Neural cell (in vitro differentiated cells): ENCODE results near the gene ZNF554. TPM values are rescaled to one million over a fixed set of nuclear protein-coding genes. Genes with fewer than 3 reads are reported as not detected.

Source experiments
- H2AFZ ChIP-seq: fragments of 200-600, 300-800 bp; sonication (generic), shearing (Covaris generic); 2 replicates; pipeline ENCODE4 v1.6.0; 2014; ENCODE audit warnings: low read depth, mild to moderate bottlenecking, antibody characterized with exemption, low read length, moderate library complexity
- H3F3A ChIP-seq: fragments of 200-600 bp; shearing (Covaris generic); 2 replicates; pipeline ENCODE4 v1.6.1; 2016; ENCODE audit warnings: mild to moderate bottlenecking, moderate library complexity, mixed read lengths, antibody characterized with exemption, low read length; ENCODE audit not compliant: insufficient read depth, poor library complexity, severe bottlenecking
- H3K27ac ChIP-seq: fragments of 200-600, 300-800 bp; sonication (generic), shearing (Covaris generic); 2 replicates; pipeline ENCODE4 v1.5.1; 2014; ENCODE audit warnings: mild to moderate bottlenecking, low read length, moderate library complexity
- H3K27me3 ChIP-seq: fragments of 300-800, 200-600 bp; sonication (generic), shearing (Covaris generic); 2 replicates; pipeline ENCODE4 v1.6.0; 2014; ENCODE audit warnings: mild to moderate bottlenecking, low read depth, low read length, moderate library complexity; ENCODE audit not compliant: insufficient read depth
- H3K36me3 ChIP-seq: fragments of 300-800, 200-600 bp; sonication (generic), shearing (Covaris generic); 2 replicates; pipeline ENCODE4 v1.5.1; 2014; ENCODE audit warnings: mild to moderate bottlenecking, antibody characterized with exemption, low read length, moderate library complexity; ENCODE audit not compliant: insufficient read depth
- H3K4me2 ChIP-seq: fragments of 300-800, 200-600 bp; sonication (generic), shearing (Covaris generic); 2 replicates; pipeline ENCODE4 v1.6.0; 2014; ENCODE audit warnings: mild to moderate bottlenecking, low read length
- H3K4me3 ChIP-seq: fragments of 300-800, 200-600 bp; sonication (generic), shearing (Covaris generic); 2 replicates; pipeline ENCODE4 v1.5.1; 2014; ENCODE audit warnings: mild to moderate bottlenecking, low read length, moderate library complexity
- H3K79me2 ChIP-seq: fragments of 200-600 bp; shearing (Covaris generic); replicated peaks from 2 replicates; pipeline ENCODE4 v1.6.0; 2014; ENCODE audit warnings: mild to moderate bottlenecking, low read length, moderate library complexity; ENCODE audit not compliant: insufficient read depth
- H3K9ac ChIP-seq: fragments of 300-800, 200-600 bp; sonication (generic), shearing (Covaris generic); 2 replicates; pipeline ENCODE4 v1.6.1; 2016; ENCODE audit warnings: mild to moderate bottlenecking, low read length, mixed read lengths
- H3K9me2 ChIP-seq: fragments of 200-600 bp; shearing (Covaris generic); 2 replicates; pipeline ENCODE4 v1.6.1; 2016; ENCODE audit warnings: mild to moderate bottlenecking, low read length, mixed read lengths; ENCODE audit not compliant: insufficient read depth
- H3K9me3 ChIP-seq: fragments of 200-600, 300-800 bp; sonication (generic), shearing (Covaris generic); 2 replicates; pipeline ENCODE4 v1.6.1; 2016; ENCODE audit warnings: mild to moderate bottlenecking, mixed run types, low read length, moderate library complexity, mixed read lengths
- H4K20me1 ChIP-seq: fragments of 200-600 bp; shearing (Covaris generic); 2 replicates; pipeline ENCODE4 v1.6.1; 2016; ENCODE audit warnings: mild to moderate bottlenecking, mixed run types; ENCODE audit not compliant: insufficient read depth
- EP300 ChIP-seq: fragments of 450-650 bp; conservative IDR thresholded peaks from 2 replicates; pipeline ENCODE4 v1.6.1; 2014; ENCODE audit warnings: antibody characterized with exemption, mild to moderate bottlenecking, moderate library complexity; ENCODE audit not compliant: poor library complexity, severe bottlenecking
- EZH2 ChIP-seq: fragments of 200-600, 300-800 bp; shearing (Covaris generic), sonication (generic); IDR thresholded peaks from 2 replicates; pipeline ENCODE4 v1.6.1; 2014; ENCODE audit warnings: antibody characterized with exemption, low read length, borderline replicate concordance, mild to moderate bottlenecking; ENCODE audit not compliant: insufficient read depth, poor library complexity, severe bottlenecking
- MXI1 ChIP-seq: fragments of 450-650 bp; conservative IDR thresholded peaks from 2 replicates; pipeline ENCODE4 v1.6.1; 2014; ENCODE audit warnings: antibody characterized with exemption, mild to moderate bottlenecking; ENCODE audit not compliant: poor library complexity, severe bottlenecking
- POLR2AphosphoS5 ChIP-seq: IDR thresholded peaks from 2 replicates; pipeline ENCODE4 v1.6.1; 2012
- RAD21 ChIP-seq: fragments of 450-650 bp; conservative IDR thresholded peaks from 2 replicates; pipeline ENCODE4 v1.6.1; 2014; ENCODE audit warnings: antibody characterized with exemption, mild to moderate bottlenecking, moderate library complexity
- SMC3 ChIP-seq: fragments of 450-650 bp; conservative IDR thresholded peaks from 2 replicates; pipeline ENCODE4 v1.6.1; 2014; ENCODE audit warnings: antibody characterized with exemption, mild to moderate bottlenecking, moderate library complexity; ENCODE audit not compliant: poor library complexity
- TAF1 ChIP-seq: IDR thresholded peaks from 2 replicates; pipeline ENCODE4 v1.6.1; 2012; ENCODE audit warnings: low read depth
- polyA plus RNA-seq: library from polyadenylated mRNA; depleted of rRNA; stranded (reverse); fragments of >200 nt; gene quantifications from 2 replicates; pipeline ENCODE4 v1.2.3, GENCODE V29; 2014
- TF ChIP-seq, protein P1 (sequence below): IDR thresholded peaks from 2 replicates; pipeline ENCODE4 v1.6.1; 2012; ENCODE audit warnings: borderline replicate concordance
- TF ChIP-seq, protein P2 (sequence below): fragments of 450-650 bp; IDR thresholded peaks from 2 replicates; pipeline ENCODE4 v1.5.1; 2014; ENCODE audit warnings: antibody characterized with exemption, mild to moderate bottlenecking, moderate library complexity; ENCODE audit not compliant: poor library complexity, severe bottlenecking

ZNF554 gene
- polyA plus RNA-seq, 1 donor from 2014 or later, result 22.5 TPM

DNA sequence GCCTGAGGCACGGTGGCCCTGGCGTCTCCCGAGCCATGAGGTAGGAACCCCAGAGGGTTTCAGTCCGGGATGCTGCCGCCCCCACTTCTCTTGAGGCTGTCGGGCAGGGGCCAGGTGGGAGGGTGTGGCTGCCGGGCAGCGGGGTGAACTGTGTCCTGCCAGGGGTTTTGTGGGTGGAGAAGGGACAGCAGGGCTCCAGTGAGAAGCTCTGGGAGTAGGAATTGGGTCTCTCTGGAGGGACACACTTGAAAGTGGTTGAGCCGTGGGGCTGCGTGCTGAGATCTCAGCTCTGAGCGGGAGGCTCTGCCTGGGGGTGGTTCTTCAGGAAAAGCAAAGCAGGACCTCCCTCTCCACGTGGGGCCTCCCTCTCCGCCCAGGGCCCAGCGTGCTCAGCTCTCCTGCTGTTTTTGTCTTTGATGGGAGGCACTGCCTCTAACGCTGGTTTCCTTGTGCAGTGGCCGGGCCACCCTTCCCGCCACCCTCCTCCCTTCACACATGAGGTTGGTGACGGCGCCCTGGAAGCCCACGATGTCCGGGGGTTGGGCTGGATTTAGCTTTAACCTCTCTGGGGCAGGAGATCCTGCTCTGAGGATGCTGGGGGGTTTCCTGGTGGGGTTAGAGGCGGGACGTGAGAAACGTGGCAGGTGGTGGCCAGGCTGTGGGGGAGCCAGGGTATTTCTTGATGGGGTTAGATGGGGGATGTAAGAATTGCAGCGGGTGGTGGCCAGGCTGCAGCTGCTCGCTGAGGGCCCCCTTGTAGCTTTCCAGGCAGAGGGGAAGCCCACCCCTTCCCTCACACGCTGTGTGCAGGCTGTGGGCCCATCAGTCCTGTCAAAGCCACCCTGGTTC lies 15.3 kb upstream of the ZNF554 start:
- H3K36me3 ChIP-seq, result no peaks in the 10 kb centered on the region

DNA sequence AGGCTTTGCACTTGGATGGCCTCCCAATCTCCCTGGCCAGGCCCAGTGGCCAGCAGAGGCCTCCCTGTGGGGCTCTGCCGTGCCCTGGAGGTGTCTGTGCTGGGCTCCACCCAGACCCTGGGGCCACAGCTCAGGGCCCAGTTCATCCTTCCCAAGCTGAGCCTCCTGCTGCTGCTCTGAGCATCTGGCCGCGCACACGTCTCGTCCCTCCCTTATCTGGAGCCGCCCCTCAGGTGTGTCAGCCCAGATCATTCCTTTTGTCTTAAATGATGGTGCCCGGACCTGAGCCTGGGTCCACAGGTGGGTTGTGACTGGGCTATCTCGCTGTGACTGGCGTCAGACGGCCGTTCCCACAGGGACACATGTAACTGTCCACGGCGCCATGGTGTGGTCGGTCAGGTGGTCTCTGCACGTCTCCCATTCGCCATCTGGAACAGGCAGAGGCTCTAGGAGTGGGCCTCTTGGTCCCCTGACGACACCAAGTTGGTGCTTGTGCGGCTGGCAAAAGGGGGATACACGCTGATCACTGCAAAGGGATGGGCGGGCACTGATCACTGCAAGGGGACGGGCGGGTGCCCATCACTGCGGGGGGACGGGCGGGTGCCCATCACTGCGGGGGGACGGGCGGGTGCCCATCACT lies 14.3 kb upstream of the ZNF554 start:
- Histone ChIP-seq H3K27me3 (no peaks in the 10 kb centered on the region), H3K36me3 (no peaks in the 10 kb centered on the region), H3K79me2 (no peaks in the 10 kb centered on the region), H3K9me3 (no peaks in the 10 kb centered on the region), H3K4me2 (no peak overlapping the region), H4K20me1 (no peaks in the 10 kb centered on the region), H3F3A (no peaks in the 10 kb centered on the region), H3K9ac (no peak overlapping the region), H3K9me2 (no peaks in the 10 kb centered on the region), H2AFZ (no peak overlapping the region), H3K4me3 (no peak overlapping the region), H3K27ac (no peak overlapping the region)
- no peak for TF ChIP-seq MXI1
- no peak for TF ChIP-seq RAD21
- no peak for TF ChIP-seq EP300
- TF ChIP-seq EZH2, result no peak
- TF ChIP-seq SMC3, result no peak
- TF ChIP-seq TAF1, result no peak
- TF ChIP-seq, protein P1, sequence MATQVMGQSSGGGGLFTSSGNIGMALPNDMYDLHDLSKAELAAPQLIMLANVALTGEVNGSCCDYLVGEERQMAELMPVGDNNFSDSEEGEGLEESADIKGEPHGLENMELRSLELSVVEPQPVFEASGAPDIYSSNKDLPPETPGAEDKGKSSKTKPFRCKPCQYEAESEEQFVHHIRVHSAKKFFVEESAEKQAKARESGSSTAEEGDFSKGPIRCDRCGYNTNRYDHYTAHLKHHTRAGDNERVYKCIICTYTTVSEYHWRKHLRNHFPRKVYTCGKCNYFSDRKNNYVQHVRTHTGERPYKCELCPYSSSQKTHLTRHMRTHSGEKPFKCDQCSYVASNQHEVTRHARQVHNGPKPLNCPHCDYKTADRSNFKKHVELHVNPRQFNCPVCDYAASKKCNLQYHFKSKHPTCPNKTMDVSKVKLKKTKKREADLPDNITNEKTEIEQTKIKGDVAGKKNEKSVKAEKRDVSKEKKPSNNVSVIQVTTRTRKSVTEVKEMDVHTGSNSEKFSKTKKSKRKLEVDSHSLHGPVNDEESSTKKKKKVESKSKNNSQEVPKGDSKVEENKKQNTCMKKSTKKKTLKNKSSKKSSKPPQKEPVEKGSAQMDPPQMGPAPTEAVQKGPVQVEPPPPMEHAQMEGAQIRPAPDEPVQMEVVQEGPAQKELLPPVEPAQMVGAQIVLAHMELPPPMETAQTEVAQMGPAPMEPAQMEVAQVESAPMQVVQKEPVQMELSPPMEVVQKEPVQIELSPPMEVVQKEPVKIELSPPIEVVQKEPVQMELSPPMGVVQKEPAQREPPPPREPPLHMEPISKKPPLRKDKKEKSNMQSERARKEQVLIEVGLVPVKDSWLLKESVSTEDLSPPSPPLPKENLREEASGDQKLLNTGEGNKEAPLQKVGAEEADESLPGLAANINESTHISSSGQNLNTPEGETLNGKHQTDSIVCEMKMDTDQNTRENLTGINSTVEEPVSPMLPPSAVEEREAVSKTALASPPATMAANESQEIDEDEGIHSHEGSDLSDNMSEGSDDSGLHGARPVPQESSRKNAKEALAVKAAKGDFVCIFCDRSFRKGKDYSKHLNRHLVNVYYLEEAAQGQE, result no peak
- TF ChIP-seq, protein P2, sequence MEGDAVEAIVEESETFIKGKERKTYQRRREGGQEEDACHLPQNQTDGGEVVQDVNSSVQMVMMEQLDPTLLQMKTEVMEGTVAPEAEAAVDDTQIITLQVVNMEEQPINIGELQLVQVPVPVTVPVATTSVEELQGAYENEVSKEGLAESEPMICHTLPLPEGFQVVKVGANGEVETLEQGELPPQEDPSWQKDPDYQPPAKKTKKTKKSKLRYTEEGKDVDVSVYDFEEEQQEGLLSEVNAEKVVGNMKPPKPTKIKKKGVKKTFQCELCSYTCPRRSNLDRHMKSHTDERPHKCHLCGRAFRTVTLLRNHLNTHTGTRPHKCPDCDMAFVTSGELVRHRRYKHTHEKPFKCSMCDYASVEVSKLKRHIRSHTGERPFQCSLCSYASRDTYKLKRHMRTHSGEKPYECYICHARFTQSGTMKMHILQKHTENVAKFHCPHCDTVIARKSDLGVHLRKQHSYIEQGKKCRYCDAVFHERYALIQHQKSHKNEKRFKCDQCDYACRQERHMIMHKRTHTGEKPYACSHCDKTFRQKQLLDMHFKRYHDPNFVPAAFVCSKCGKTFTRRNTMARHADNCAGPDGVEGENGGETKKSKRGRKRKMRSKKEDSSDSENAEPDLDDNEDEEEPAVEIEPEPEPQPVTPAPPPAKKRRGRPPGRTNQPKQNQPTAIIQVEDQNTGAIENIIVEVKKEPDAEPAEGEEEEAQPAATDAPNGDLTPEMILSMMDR, result no peak
- TF ChIP-seq POLR2AphosphoS5, result no peak

More for the DNA sequence above, 15.3 kb upstream of the ZNF554 start:
- Histone ChIP-seq H3K27me3 (no peaks in the 10 kb centered on the region), H3F3A (no peaks in the 10 kb centered on the region), H2AFZ (no peak overlapping the region), H3K9me2 (no peaks in the 10 kb centered on the region), H3K9ac (no peak overlapping the region), H3K9me3 (no peaks in the 10 kb centered on the region), H4K20me1 (no peaks in the 10 kb centered on the region), H3K79me2 (no peaks in the 10 kb centered on the region), H3K4me2 (no peak overlapping the region), H3K27ac (no peak overlapping the region), H3K4me3 (no peak overlapping the region)
- TF ChIP-seq EZH2 (no peak), EP300 (no peak), RAD21 (no peak), SMC3 (no peak), TAF1 (no peak)
- TF ChIP-seq, protein P2, result no peak
